B cell (primary cell): ENCODE results near the gene DPP10. TPM values are rescaled to one million over a fixed set of nuclear protein-coding genes. Genes with fewer than 3 reads are reported as not detected.

Experiments
- ATAC-seq: fragments of 200-7000 bp; cut with Tn5 transposase; one replicate; pipeline ENCODE4 v1.10.0; 2021; ENCODE audit warnings: low read depth, mild to moderate bottlenecking, moderate number of reproducible peaks, moderate library complexity
- CTCF ChIA-PET: fragments of 350-600 bp; sonication (Branson Sonifier 250); formaldehyde crosslinking; loops from one replicate; lab custom pipeline; 2021; ENCODE audit warnings: antibody characterized with exemption, inconsistent platforms; lab: Charles Lee
- POLR2A ChIA-PET: fragments of 350-600 bp; sonication (Branson Sonifier 250); formaldehyde crosslinking; loops from one replicate; lab custom pipeline; 2021; ENCODE audit warnings: antibody characterized with exemption; lab: Charles Lee
- DNase-seq: peaks from one replicate; pipeline ENCODE4 v3.0.0; 2013
- H2AFZ ChIP-seq: 2 replicates; pipeline ENCODE4 v1.6.1; 2012; ENCODE audit warnings: mild to moderate bottlenecking, low read depth, low read length; ENCODE audit not compliant: insufficient read depth, poor library complexity, severe bottlenecking
- H3K27ac ChIP-seq, 2 donors: 1 replicate in 1 of 2; 2 replicates in 1 of 2; pipeline ENCODE4 v1.5.1; 2012 to 2013; ENCODE audit warnings: low read length in 2 of 2, mild to moderate bottlenecking in 2 of 2, moderate library complexity in 1 of 2
- H3K27me3 ChIP-seq, 4 experiments: fragments of 200-600 bp in 1 of 4; sonication (generic) in 1 of 4; replicated peaks in 1 of 4; 1 replicate in 2 of 4; 2 replicates in 2 of 4; pipeline versions ENCODE4 v1.6.1 to v1.7.0; 2013 to 2016; ENCODE audit warnings: low read length in 3 of 4, mild to moderate bottlenecking in 2 of 4, mixed read lengths in 1 of 4, moderate library complexity in 1 of 4; ENCODE audit not compliant: insufficient read depth in 4 of 4, control insufficient read depth in 3 of 4; ENCODE audit errors: control extremely low read depth in 1 of 4
- H3K36me3 ChIP-seq, 2 experiments: replicated peaks in 1 of 2; 1 replicate in 1 of 2; 2 replicates in 1 of 2; pipeline versions ENCODE4 v1.6.1 to v1.7.1; 2013; ENCODE audit warnings: low read length in 1 of 2; ENCODE audit not compliant: insufficient read depth in 2 of 2, control insufficient read depth in 1 of 2; ENCODE audit errors: control extremely low read depth in 1 of 2, extremely low read depth in 1 of 2
- H3K4me1 ChIP-seq, 2 donors: fragments of 200-600 bp in 1 of 2; sonication (generic) in 1 of 2; 1 replicate in 1 of 2; 2 replicates in 1 of 2; pipeline versions ENCODE4 v1.5.1 to v1.6.1; 2013 to 2017; ENCODE audit warnings: low read length in 2 of 2; ENCODE audit not compliant: control insufficient read depth in 2 of 2, insufficient read depth in 2 of 2
- H3K4me2 ChIP-seq: replicated peaks from 2 replicates; pipeline ENCODE3; 2012; ENCODE audit warnings: mild to moderate bottlenecking, low read depth, low read length; ENCODE audit not compliant: poor library complexity, severe bottlenecking
- H3K4me3 ChIP-seq, 5 experiments: fragments of 200-600 bp in 1 of 5; sonication (generic) in 1 of 5; 1 replicate in 3 of 5; 2 replicates in 2 of 5; pipeline versions ENCODE4 v1.5.1 to v1.7.0; 2011 to 2016; ENCODE audit warnings: low read length in 4 of 5, mild to moderate bottlenecking in 4 of 5, low read depth in 2 of 5, control low read depth in 1 of 5, moderate library complexity in 1 of 5; ENCODE audit not compliant: insufficient read depth in 1 of 5; ENCODE audit errors: control extremely low read depth in 1 of 5, extremely low read depth in 1 of 5
- H3K79me2 ChIP-seq: fragments of 200-600 bp; sonication (generic); one replicate; pipeline ENCODE4 v1.6.0; 2016; ENCODE audit warnings: low read length; ENCODE audit not compliant: control insufficient read depth, insufficient read depth
- H3K9ac ChIP-seq: fragments of 200-600 bp; sonication (generic); 2 replicates; pipeline ENCODE4 v1.6.1; 2017; ENCODE audit warnings: mild to moderate bottlenecking, low read length, moderate library complexity
- H3K9me3 ChIP-seq, 3 donors: one replicate each; pipeline versions ENCODE4 v1.6.1 to v1.7.1; 2013; ENCODE audit warnings: low read length in 2 of 3; ENCODE audit not compliant: control insufficient read depth in 2 of 3, insufficient read depth in 1 of 3; ENCODE audit errors: control extremely low read depth in 1 of 3
- H4K20me1 ChIP-seq: 2 replicates; pipeline ENCODE4 v1.6.0; 2012; ENCODE audit warnings: mild to moderate bottlenecking, low read length; ENCODE audit not compliant: insufficient read depth, control insufficient read depth, poor library complexity, severe bottlenecking
- H3K27ac Mint-ChIP-seq: one replicate; pipeline ENCODE4 v1.8.0; 2021; ENCODE audit warnings: mixed read lengths
- H3K27me3 Mint-ChIP-seq: one replicate; pipeline ENCODE4 v1.8.0; 2021; ENCODE audit warnings: mixed read lengths
- H3K4me1 Mint-ChIP-seq: one replicate; pipeline ENCODE4 v1.8.0; 2021; ENCODE audit warnings: mixed read lengths
- H3K4me3 Mint-ChIP-seq: one replicate; pipeline ENCODE4 v1.8.0; 2021; ENCODE audit warnings: mixed read lengths
- H3K9me3 Mint-ChIP-seq: one replicate; pipeline ENCODE4 v1.8.0; 2022; ENCODE audit warnings: mixed read lengths; ENCODE audit not compliant: insufficient read depth
- CTCF ChIP-seq: fragments of 200-600 bp; IDR thresholded peaks from one replicate; pipeline ENCODE4 v1.8.0; 2022; ENCODE audit warnings: antibody characterized with exemption, mild to moderate bottlenecking
- EZH2 ChIP-seq: IDR thresholded peaks from 2 replicates; pipeline ENCODE4 v1.6.1; 2012; ENCODE audit warnings: borderline replicate concordance, low read depth, mild to moderate bottlenecking, moderate library complexity, low read length; ENCODE audit not compliant: insufficient read depth, poor library complexity, severe bottlenecking
- WGBS: methylation state at CpG from one replicate; pipeline ENCODE4 v1.1.5; 2013; ENCODE audit warnings: missing lambda C conversion rate; ENCODE audit not compliant: insufficient coverage; 5-methylcytosine and 5-hydroxymethylcytosine counted together
- intact Hi-C: fragments of 100-400 bp; cut with micrococcal nuclease; formaldehyde crosslinking; loops from one replicate; pipeline ENCODE4 v1.10.0; 2022
- polyA plus RNA-seq: library from polyadenylated mRNA; depleted of rRNA; stranded (reverse); fragments of >200 nt; gene quantifications from 2 replicates; pipeline ENCODE4 v1.2.3, GENCODE V29; 2012
- total RNA-seq, 2 donors: library from RNA; stranded (reverse); fragments of 120-200 nt in 1 of 2; gene quantifications; 1 replicate in 1 of 2; 2 replicates in 1 of 2; pipeline versions ENCODE4 v1.2.3 to v1.2.4, GENCODE V29; 2013 to 2022

DPP10 gene
- total and polyA plus RNA-seq, 2 donors (not counting 1 experiment from before 2014, with no cell fraction given): not detected

DNA sequence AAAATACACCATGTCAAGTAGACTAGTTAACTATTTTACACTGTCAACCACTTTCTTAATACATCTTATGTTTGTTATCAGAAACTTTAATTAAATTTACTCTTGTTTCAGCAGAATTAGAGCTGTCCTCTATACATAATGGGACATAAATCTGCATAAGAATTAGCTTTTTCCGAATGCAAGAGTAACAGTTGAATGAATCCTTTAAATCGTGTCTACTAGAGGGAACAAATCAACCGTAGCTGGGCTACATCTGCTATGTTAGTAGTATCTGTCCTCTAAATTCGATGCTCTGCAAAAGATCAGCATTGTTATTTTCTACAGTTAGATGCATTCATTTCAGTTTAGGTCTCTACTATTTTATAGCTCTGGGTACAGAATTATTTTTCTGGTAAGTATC, 1090.6 kb downstream of the DPP10 start:
- Histone ChIP-seq H3K36me3 (no peaks in the 10 kb centered on the region), H4K20me1 (no peaks in the 10 kb centered on the region), H3K79me2 (no peaks in the 10 kb centered on the region), H3K9ac (no peak overlapping the region), H3K9me3 (no peaks in the 10 kb centered on the region), H3K4me2 (no peak overlapping the region), H2AFZ (no peak overlapping the region), H3K4me1 (no peaks in the 10 kb centered on the region), H3K27me3 (no peaks in the 10 kb centered on the region), H3K27ac (no peak overlapping the region), H3K4me3 (no peak overlapping the region)
- H3K4me3 Mint-ChIP-seq: no peak overlapping the region
- no peak for ATAC-seq
- H3K9me3 Mint-ChIP-seq: no peaks in the 10 kb centered on the region
- POLR2A ChIA-PET: no interaction called here
- no peak overlapping the region for H3K27ac Mint-ChIP-seq
- CTCF ChIA-PET: no interaction called here
- TF ChIP-seq CTCF (no peak), EZH2 (no peak)
- no peak for DNase-seq
- intact Hi-C loops: no loop called here
- H3K4me1 Mint-ChIP-seq: no peaks in the 10 kb centered on the region
- WGBS: 80% methylated on average over 1 of the region's 4 CpGs
- no peaks in the 10 kb centered on the region for H3K27me3 Mint-ChIP-seq

GRCh38 chr2:115541814-115542213, 1099.4 kb downstream of the DPP10 start:
- Histone ChIP-seq H3K4me3 (no peak overlapping the region), H2AFZ (no peak overlapping the region), H3K36me3 (no peaks in the 10 kb centered on the region), H3K9me3 (no peaks in the 10 kb centered on the region), H3K9ac (no peak overlapping the region), H3K79me2 (no peaks in the 10 kb centered on the region), H3K4me1 (no peaks in the 10 kb centered on the region), H3K27ac (no peak overlapping the region), H4K20me1 (no peaks in the 10 kb centered on the region), H3K27me3 (no peaks in the 10 kb centered on the region), H3K4me2 (no peak overlapping the region)
- Mint-ChIP-seq H3K9me3 (peaks cover 5% of the 10 kb centered on the region), H3K4me3 (no peak overlapping the region), H3K27me3 (no peaks in the 10 kb centered on the region), H3K27ac (no peak overlapping the region), H3K4me1 (no peaks in the 10 kb centered on the region)
- TF ChIP-seq CTCF (no peak), EZH2 (no peak)
- DNase-seq: no peak
- WGBS: no CpG with 5 or more reads among the region's 4 CpGs
- ATAC-seq: no peak
- ChIA-PET CTCF (no interaction called here), POLR2A (no interaction called here)
- intact Hi-C loops: no loop called here
